ENCODE results near the gene STRN3.

Gene STRN3

DNA sequence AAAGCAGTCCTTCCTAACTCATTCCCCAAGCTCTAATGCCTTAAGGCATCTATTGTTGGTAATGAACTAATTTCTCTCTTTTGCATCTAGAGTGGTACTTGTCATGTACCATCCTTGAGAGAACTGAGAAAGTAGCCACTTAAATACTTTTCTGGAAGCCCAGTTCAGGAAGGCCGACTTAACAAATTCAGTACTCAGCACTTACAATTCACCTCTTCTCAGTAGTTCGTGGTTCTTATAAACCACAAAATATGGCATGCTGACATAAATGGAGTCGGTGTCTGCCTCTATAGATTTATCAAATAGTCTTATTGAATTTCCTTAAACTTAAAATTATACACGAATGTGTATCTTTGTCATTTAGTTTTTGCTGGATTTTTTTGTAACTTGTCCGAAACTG lies 161.2 kb downstream of the STRN3 start:
- DNase-seq = no peak

- DNase-seq = no peak
These were observed 165.0 kb downstream of the STRN3 start for GRCh38 chr14:30861200-30861599.

DNA sequence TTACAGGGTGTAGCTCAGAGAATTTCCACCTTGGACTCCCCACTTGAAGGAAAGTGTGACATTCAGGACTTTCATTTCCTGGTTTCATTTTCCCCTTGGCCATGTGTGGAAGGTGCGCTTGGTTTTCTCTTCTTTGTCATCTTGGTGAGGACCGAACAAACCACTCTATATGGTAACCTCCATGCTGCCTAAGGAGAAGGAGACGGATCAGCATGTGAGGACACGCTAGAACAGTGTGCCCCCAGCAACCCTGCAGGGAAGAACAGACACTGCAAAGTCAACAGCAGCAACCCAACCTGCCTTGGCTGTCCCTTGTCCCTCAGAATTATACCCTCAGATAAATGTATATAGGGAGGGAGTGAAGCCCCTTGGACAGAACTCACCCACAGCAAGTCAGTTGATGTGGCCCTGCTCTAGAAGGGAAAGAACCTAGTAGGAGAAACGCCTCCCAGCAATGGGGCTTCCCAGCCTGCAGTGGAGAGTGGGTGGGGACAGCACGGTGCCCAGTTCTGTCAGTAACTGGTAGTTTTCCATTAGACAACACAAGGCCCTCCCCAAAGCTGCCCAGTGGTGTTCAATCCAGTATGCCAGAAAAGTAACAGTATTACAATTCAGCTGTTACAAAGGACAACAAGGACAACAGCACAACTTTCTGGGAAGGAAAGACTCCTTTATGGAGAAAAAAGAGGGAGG lies 170.7 kb downstream of the STRN3 start:
- DNase-seq = no peak

GRCh38 chr14:30854492-30854891 lies 171.7 kb downstream of the STRN3 start:
- DNase-seq = no peak

DNA sequence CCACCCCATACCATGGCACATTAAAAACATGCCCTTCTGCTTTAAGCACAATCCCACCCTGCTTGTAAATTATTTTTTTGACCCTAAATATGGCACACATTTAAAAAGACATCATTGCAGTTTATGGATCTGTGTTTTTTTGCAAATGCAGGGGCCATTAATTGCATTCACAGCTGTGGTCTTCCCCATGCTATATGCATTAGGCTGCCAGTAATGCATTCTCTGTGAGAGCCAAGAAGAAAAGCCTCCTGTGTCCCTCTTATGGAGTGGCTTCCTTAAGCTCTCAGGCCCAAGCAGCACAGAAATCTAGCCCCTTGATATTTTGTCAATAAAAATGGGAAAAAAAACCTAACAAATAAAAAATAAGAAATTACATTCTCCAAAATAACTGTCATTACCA lies 172.2 kb downstream of the STRN3 start:
- DNase-seq = no peak

DNA sequence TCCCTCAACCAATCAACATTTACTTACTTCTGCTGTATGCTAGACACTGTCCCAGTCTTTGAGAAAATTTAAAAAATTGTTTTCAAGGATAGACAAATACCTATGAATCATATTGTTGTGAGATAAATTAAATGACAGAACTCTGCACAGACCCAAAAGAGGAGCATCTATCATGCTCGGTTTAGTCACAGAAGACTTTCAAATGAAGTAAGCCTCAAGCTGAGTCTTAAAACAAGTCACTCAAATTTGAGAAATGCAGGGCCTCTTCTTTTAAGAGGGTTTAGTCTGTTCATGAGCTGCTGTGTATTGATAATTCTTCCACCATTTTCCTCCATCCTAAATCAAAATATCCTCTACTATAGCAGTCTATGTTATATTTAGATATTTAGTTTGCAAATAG lies 176.2 kb downstream of the STRN3 start:
- DNase-seq = no peak

DNA sequence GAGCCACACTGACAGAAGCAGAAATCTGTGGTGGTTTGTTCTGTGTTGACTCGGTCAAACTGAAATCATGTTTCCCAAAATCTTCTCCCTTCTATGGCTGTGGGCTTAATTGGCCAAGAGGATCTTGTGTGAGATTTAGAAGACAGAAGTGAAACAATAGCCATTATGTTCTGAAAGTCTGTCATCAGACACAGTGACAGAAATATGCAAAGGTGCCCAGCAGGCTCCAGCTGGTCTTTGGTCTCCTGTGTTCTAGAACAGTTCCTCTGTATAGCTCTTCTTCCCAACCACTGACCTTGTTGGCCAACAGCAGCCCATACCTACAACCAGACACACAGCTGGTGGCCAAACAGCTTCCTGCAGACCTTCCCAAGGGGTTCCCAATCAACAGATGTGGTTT lies 176.8 kb downstream of the STRN3 start:
- DNase-seq = no peak

GRCh38 chr14:30848449-30849240 lies 177.5 kb downstream of the STRN3 start:
- DNase-seq = no peak
